ENCODE results near the gene SEPTIN5. TPM values are rescaled to one million over a fixed set of nuclear protein-coding genes. Genes with fewer than 3 reads are reported as not detected.

Gene SEPTIN5
- total and polyA plus RNA-seq, 9 of the 15 experiments (the other 6 are each of a cell fraction or from before 2014, with no cell fraction given) = 0.03 to 195 (median 119) TPM

DNA sequence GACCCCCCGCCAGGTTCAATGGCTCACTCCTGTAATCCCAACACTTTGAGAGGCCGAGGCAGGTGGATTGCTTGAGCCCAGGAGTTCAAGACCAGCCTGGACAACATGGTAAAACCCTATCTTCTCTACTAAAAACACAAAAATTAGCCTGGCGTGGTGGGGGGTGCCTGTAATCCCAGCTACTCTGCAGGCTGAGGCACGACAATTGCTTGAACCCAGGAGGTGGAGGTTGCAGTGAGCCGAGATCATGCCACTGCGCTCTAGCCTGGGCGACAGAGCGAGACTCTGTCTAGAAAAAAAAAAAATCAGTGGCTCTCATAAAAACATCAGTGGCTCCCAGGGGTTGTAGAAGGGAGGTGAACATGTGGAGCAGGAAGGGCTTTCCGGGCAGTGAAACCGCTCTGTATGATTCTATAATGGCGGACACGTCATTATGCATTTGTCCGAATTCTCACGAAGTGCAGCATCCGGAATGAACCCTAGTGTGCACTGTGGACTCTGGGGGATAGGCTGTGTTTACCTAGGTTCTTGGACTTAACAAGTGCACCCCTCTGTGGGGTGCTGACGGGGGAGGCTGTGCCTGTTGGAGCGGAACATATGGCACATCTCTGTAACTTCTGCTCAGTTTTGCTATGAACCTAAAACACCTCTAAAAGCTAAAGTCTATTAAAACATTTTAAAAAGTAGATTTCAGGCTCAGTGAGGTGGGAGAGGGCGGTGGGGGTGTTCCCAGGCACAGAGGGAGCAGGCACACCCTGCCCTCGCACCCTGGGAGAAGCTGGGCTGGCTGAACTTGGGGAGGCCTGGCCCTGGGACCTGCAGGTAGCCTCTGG, 49.1 kb upstream of the SEPTIN5 start (continued):
- no peak for TF ChIP-seq ZBTB40 (IDR thresholded peaks at IDR 0.05)
- 0 out of 2 replicates have a peak, but pooled peaks have one; percentile 7 for TF ChIP-seq ZBTB40 (CRISPR knock-in tag; IDR thresholded peaks at IDR 0.05)
- no peak for TF ChIP-seq U2AF1 (optimal IDR thresholded peaks at IDR 0.05; ENCODE audit: low read depth, low read length)
- TF ChIP-seq ZFX (CRISPR knock-in tag; IDR thresholded peaks at IDR 0.05) = no peak
- TF ChIP-seq ZNF253 (CRISPR knock-in tag; conservative IDR thresholded peaks at IDR 0.05) = no peak
- 0 out of 2 replicates have a peak, but pooled peaks have one; percentile 30 for TF ChIP-seq FOXP4 (CRISPR knock-in tag; IDR thresholded peaks at IDR 0.05; ENCODE audit: borderline replicate concordance)
- TF ChIP-seq PHF21A (IDR thresholded peaks at IDR 0.05; ENCODE audit: borderline replicate concordance, low read depth) = no peak
- TF ChIP-seq MCM3 (IDR thresholded peaks at IDR 0.05) = peak; percentile 72; the same call in 1 of the 2 replicates
- TF ChIP-seq OTX1 (CRISPR knock-in tag; IDR thresholded peaks at IDR 0.05) = 0 out of 2 replicates have a peak, but pooled peaks have one; percentile 53
- no peak for TF ChIP-seq SMARCC2 (IDR thresholded peaks at IDR 0.05; ENCODE audit: low read depth)
- TF ChIP-seq E2F4 (CRISPR knock-in tag; IDR thresholded peaks at IDR 0.05; ENCODE audit: low read depth) = 0 out of 2 replicates have a peak, but pooled peaks have one; percentile 8
